ENCODE data around the gene PAF1.

- TF ChIP-seq ZFP37 (CRISPR knock-in tag; IDR thresholded peaks at IDR 0.05; ENCODE audit: borderline replicate concordance) (no peak), ZNF724P (CRISPR knock-in tag; IDR thresholded peaks at IDR 0.05; ENCODE audit: borderline replicate concordance) (no peak), YY1 (IDR thresholded peaks at IDR 0.05; ENCODE audit: insufficient read depth, insufficient replicate concordance, low read depth, low read length) (no peak), FOXP1 (IDR thresholded peaks at IDR 0.05) (no peak), FOXP1 (CRISPR knock-in tag; IDR thresholded peaks at IDR 0.05) (no peak), DPF2 (CRISPR knock-in tag; IDR thresholded peaks at IDR 0.05; ENCODE audit: borderline replicate concordance, low read depth) (no peak), ATM (IDR thresholded peaks at IDR 0.05; ENCODE audit: borderline replicate concordance) (no peak), ELF4 (CRISPR knock-in tag; IDR thresholded peaks at IDR 0.05; ENCODE audit: borderline replicate concordance) (no peak), ZNF737 (CRISPR knock-in tag; IDR thresholded peaks at IDR 0.05; ENCODE audit: borderline replicate concordance) (no peak), ZHX1 (CRISPR knock-in tag; IDR thresholded peaks at IDR 0.05; ENCODE audit: low read depth) (no peak), EP300 (IDR thresholded peaks at IDR 0.05; ENCODE audit: low read depth in 2 of 2, low read length in 2 of 2) (no peak), EP300 (CRISPR knock-in tag; IDR thresholded peaks at IDR 0.05; ENCODE audit: borderline replicate concordance) (no peak), ZNF225 (CRISPR knock-in tag; IDR thresholded peaks at IDR 0.05) (no peak), ZNF703 (CRISPR knock-in tag; IDR thresholded peaks at IDR 0.05; ENCODE audit: borderline replicate concordance) (no peak), SMYD3 (CRISPR knock-in tag; IDR thresholded peaks at IDR 0.05) (no peak), MYC (CRISPR knock-in tag; IDR thresholded peaks at IDR 0.05; ENCODE audit: borderline replicate concordance) (no peak)
These were observed 7.7 kb downstream of the PAF1 start for GRCh38 chr19:39382991-39383828.

All from HepG2 (cell line).